GM19468 (cell line): ENCODE results near the gene GREB1L.
"Not testable (repeated sequence)": the region's sequence is repeated elsewhere in the genome, so short reads cannot be mapped to it uniquely, and the experiment has no call there.

ENCODE experiments used
- ATAC-seq: cut with Tn5 transposase; IDR thresholded peaks from one replicate; pipeline ENCODE4 v1.9.1; 2021; ENCODE audit warnings: mild to moderate bottlenecking, moderate library complexity, moderate number of reproducible peaks; ENCODE audit not compliant: unreplicated experiment; ENCODE audit errors: extremely low read depth

The GREB1L gene

DNA sequence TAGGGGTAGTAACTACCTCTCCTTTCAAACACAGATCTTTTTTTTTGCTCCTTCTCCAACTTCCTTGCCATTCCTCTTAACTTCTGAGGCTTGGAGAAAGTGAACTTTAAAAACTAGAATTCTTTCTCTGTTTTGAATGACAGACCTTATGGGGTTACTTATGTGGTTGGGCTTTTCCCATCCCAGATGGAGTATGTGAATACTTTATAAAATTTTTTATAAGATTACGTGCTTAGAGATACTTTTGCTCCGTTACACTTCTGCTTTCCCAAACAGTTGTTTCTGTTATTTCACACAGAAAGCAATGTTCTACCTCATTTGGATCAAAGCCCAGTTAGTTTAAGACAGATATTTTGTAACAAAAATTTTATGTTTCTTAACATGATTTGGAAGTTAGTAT, 20.2 kb downstream of the GREB1L start:
- no peak for ATAC-seq

GRCh38 chr18:21262979-21263378, 20.9 kb downstream of the GREB1L start:
- ATAC-seq, result no peak

- ATAC-seq, result no peak
These were observed 22.6 kb downstream of the GREB1L start for GRCh38 chr18:21264651-21265050.

DNA sequence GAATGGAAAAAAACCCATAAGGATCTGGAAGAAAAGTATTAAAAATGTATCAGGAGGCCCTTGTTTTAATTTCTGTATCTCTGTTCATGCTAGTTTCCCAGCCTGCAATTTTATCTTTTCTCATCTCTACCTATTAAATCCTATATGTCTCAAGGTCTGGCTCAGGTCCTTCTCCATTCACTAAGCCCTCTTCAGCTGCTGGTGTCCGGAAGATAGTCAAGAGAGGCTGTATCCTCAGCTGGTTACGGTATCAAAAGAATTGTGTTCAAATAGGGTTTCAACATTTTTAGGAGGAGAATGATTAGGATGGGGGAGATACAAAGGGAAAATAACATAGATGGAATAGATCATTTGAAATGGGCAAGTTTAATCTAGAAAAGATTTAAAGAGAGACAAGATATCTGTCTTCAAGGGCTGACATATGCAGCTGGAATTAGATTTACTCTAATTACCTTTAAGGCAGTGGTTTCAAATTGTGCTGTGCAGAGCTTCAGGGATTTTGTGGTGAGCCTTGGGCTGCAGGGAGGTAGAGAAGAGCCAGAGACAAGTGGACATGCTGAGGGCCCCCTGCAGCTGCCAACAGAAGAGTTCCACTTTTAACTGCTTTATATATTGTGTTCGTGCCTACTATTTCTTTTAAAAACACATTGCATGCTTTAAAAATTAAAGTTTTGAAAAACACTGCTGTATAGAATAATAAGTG, 24.1 kb downstream of the GREB1L start:
- ATAC-seq, result no peak

- no peak for ATAC-seq
These were observed 25.4 kb downstream of the GREB1L start for GRCh38 chr18:21267400-21267799.

DNA sequence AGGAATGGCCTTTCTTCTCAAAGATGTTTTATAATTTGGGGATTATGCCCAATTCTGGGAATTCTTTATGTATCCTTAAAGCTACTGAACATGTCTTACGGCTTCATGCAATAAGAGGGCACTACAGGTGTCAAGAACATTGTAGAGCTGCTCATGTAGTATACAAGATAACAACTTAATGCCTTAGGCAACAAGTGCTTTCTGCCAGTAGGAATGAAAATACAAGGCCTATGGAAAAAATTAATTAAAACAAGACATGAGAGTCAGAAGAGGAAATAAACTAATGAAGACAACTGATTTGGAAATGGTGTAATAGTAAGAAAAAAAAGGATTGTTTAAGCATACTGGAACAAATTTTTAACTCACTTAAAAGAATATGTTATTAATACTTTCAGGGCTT, 27.3 kb downstream of the GREB1L start:
- ATAC-seq, result no peak

DNA sequence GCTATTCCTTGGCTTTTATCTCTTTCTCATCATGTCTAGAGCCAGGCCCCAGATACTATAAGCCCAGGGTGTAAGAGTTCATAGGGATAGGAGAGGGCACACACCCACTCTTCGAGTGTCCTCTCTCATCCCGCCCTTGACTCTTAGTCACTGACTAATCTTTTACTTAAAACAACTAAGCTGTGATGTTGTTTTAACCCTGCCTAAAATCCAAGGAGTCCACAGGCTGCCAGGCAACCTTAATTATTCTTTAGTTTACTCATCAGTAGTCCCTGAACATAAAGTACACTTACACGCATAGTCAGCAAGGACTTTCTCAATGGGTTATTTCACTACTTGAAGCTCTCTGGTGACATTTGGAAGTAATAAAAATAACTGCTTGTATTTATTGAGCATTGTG, 28.4 kb downstream of the GREB1L start:
- ATAC-seq, result no peak

- no peak for ATAC-seq
These were observed 30.1 kb downstream of the GREB1L start for GRCh38 chr18:21272016-21272579.

DNA sequence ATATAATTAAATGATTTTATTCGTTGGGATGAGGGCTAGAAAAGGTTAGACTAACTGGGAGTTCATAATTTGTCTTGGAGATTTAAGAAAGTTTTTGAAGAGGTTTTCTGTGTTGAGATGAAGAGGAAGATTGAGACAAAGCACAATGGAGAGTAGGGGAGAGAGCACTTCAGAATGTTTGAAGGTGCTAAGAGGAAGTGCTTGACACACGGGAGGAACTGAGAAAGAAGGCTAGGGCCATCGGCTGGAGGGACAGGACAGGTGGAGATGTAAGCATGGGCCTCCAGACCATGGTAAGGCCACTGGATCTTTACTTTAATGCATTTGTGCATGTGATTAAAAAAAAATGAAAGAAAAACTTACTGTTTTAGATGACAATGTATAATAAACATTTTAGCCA, 31.5 kb downstream of the GREB1L start:
- no peak for ATAC-seq

- ATAC-seq, result no peak
These were observed 33.6 kb downstream of the GREB1L start for GRCh38 chr18:21275645-21276044.

GRCh38 chr18:21277578-21277977, 35.5 kb downstream of the GREB1L start:
- no peak for ATAC-seq

- not testable (repeated sequence) for ATAC-seq
These were observed 36.2 kb downstream of the GREB1L start for GRCh38 chr18:21278218-21278617.

DNA sequence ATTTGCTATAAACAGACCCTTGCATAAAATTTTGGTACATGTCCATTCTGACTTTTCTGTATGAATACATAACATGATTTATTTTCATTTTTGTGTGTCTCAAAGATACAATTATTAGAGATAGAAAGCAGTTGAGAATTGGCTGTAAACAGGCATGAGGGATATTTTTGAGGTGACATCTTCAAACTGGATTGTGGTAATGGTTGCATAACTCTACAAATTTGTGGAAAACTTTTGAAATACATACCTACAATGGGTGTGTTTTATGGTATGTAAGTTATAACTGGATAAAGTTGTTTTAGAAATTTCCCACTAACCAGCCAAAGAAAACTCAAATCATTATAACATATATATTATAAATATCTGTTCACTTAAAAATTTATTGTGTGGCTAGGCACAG, 39.6 kb downstream of the GREB1L start:
- no peak for ATAC-seq

- no peak for ATAC-seq
These were observed 42.5 kb downstream of the GREB1L start for GRCh38 chr18:21284540-21284939.

DNA sequence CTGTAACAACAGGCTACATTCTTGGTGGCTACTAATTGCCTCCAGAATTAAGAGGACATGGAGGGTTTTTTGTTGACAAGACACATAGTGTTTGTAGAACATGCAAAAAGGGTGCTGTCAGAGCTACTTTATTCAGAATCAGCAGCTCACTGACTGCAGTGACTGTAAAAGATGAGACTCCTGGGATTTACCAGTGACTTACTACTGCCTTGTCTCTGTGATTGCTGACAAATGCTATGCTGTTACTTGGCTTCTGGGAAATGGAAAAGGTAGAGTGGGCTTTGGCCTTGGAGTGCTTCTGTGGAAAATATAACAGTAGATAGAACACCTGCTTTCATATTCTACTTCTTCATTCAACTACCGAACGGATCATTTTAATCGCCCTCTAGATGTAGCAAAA, 47.8 kb downstream of the GREB1L start:
- ATAC-seq, result no peak

DNA sequence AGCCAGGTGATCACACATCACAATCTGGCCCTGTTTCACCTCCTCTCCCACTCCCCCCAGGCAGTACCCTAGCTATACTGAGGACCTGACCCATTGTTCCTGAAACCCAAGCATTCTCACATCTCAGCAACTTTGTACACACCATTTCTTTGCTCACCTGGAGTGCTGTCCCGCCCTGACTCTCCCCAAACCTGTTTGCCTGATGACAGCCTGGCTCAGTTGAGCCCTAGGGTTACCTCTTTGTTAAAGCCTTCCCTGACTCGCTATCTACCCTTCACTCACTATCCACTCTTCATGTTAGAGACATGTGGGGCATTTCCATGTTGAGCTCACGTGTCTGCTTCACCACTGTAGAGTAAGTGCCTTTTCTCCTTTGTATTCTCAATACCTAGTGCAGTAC, 49.1 kb downstream of the GREB1L start:
- no peak for ATAC-seq

DNA sequence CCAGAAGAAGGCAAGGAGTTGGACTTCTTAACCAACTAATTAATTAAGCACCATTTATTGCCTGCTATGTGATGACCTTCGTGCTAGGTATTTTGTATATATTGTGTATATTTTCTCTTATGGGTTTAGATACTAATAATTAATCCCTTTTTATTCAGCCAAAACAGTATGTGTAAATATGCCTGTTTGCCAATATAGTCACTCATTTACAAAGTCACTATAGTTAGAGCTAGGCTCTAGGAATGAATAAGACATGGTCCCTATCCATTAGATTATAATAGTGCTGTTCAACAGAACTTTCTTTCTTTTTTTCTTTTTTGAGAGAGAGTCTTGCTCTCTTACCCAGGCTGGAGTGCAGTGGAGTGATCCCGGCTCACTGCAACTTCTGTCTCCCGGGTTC, 51.4 kb downstream of the GREB1L start:
- ATAC-seq, result no peak

DNA sequence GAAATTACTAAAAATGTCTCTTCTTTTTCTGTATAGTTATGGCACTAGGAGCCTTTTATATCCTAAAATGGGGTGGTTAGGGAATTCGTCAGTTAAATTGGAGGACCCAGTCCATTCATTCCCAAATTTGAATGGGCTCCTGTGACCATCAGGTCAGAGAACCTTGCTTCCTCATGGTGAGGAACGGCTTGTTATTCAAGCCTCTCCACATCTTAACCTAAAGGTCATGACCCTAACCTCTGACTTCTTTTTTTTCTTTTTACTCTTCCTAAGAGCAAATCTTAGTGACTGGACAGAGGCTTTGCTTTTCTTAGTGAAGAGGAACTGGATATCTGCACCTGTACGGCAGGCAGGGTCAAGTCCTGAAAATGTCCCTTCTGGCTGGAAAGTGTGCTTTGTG, 53.1 kb downstream of the GREB1L start:
- no peak for ATAC-seq

GRCh38 chr18:21296045-21296444, 54.0 kb downstream of the GREB1L start:
- ATAC-seq, result no peak

DNA sequence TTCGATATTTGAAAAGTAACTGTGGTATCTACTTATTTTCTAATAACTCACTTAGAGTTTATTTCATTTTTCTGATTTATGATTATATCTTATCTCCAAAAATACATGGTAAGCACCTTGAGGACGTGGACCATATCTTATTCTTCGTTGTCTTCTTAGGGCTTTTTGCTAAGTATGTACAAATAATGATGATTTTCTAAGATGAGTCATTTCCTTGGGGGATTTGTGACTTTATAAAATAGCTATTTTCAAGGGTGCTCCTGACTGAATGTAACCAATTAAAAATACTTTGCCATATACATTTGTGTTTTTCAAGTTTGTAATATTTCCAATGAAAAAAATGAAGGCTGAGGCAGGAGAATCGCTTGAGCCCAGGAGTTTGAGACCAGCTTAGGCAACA, 56.3 kb downstream of the GREB1L start:
- no peak for ATAC-seq

DNA sequence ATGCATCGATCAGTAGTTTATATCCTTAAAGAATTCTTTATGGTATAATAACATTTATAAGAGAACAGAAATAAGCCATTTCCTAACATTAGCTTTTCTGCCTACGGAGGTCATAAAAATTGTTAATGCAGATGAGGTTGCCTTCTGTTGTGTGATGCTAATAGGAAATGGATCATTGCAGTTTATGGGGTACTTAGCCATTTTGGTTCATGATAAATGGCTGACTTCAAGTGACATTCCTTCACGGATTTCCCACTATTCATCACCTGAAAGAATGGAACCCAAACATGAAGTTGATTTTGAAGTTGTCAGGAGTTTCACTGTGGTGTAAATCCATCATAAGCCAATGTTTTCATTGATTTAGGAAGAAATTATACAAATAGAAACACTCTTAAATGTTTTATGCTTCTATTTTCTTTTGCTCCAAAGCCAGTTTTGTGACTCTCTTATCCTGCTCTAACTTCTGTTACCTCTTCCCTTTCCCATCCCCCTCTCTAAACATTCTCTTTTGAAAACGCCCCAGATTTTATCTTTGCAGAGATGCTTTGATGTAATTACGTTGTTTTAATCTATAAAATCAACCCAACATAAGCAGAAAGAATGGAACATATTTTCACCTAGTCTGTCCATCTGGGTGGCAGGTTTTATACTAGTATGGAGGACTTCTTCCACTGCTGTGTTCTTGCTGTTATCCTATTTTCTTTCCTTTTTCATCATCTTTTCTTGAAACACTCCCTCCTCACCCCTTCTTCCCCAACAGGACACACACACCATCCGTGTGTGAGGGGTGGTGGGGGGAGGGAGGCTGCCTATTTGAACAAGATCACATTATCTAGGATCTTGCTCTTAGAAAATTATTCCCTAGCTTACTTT, 58.2 kb downstream of the GREB1L start:
- ATAC-seq, result no peak

- no peak for ATAC-seq
These were observed 58.8 kb downstream of the GREB1L start for GRCh38 chr18:21300908-21301200.
